Naive B cell (primary cell): ENCODE data around the gene GRB2. TPM values are rescaled to one million over a fixed set of nuclear protein-coding genes. Genes with fewer than 3 reads are reported as not detected.

Experiments used
- ATAC-seq, 2 donors: fragments of 150-1000 bp; cut with Tn5 transposase; 2 replicates each; pipeline ENCODE4 v1.10.0; 2021; ENCODE audit warnings: low read depth in 2 of 2, mild to moderate bottlenecking in 2 of 2, moderate library complexity in 2 of 2
- DNase-seq: peaks from one replicate; pipeline ENCODE4 v3.0.0; 2022
- H3K27ac Mint-ChIP-seq, 6 donors: one replicate each; pipeline ENCODE4 v1.8.0; 2020 to 2022; ENCODE audit warnings: mild to moderate bottlenecking in 6 of 6, mixed read lengths in 6 of 6, moderate library complexity in 5 of 6, inconsistent platforms in 2 of 6
- H3K27me3 Mint-ChIP-seq, 3 donors: one replicate each; pipeline ENCODE4 v1.8.0; 2021 to 2022; ENCODE audit warnings: mixed read lengths in 3 of 3, mild to moderate bottlenecking in 1 of 3
- H3K36me3 Mint-ChIP-seq, 2 donors: one replicate each; pipeline ENCODE4 v1.8.0; 2020 to 2022; ENCODE audit warnings: mixed read lengths in 2 of 2, inconsistent platforms in 1 of 2, mild to moderate bottlenecking in 1 of 2
- H3K4me1 Mint-ChIP-seq, 3 donors: one replicate each; pipeline ENCODE4 v1.8.0; 2020 to 2022; ENCODE audit warnings: mixed read lengths in 3 of 3, inconsistent platforms in 1 of 3, mild to moderate bottlenecking in 1 of 3, moderate library complexity in 1 of 3
- H3K4me3 Mint-ChIP-seq, 8 donors: one replicate each; pipeline ENCODE4 v1.8.0; 2020 to 2022; ENCODE audit warnings: mild to moderate bottlenecking in 8 of 8, mixed read lengths in 8 of 8, moderate library complexity in 8 of 8, inconsistent platforms in 2 of 8
- H3K9me3 Mint-ChIP-seq, 7 donors: one replicate each; pipeline ENCODE4 v1.8.0; 2020 to 2022; ENCODE audit warnings: mixed read lengths in 7 of 7, mild to moderate bottlenecking in 5 of 7, inconsistent platforms in 2 of 7, moderate library complexity in 1 of 7
- polyA plus RNA-seq, 6 donors: library from polyadenylated mRNA; unstranded; fragments of 300-500 nt; fragmentation: Illumina TruSeq; gene quantifications; one replicate each; pipeline ENCODE4 v1.2.3, GENCODE V29; 2021; ENCODE audit warnings: low read depth in 6 of 6

Gene GRB2
- polyA plus RNA-seq, 6 donors from 2014 or later: 281 to 361 (median 305) TPM

GRCh38 chr17:75433218-75433783 is 27.8 kb upstream of the GRB2 start:
- H3K36me3 Mint-ChIP-seq: no peaks in the 10 kb centered on the region
- no peak for ATAC-seq
- no peak overlapping the region for H3K4me3 Mint-ChIP-seq
- H3K27ac Mint-ChIP-seq: no peak overlapping the region
- peaks cover 14 to 22% (median 14%) of the 10 kb centered on the region in 3 donors for H3K27me3 Mint-ChIP-seq
- H3K9me3 Mint-ChIP-seq: no peaks in the 10 kb centered on the region
- no peak for DNase-seq
- no peaks in the 10 kb centered on the region for H3K4me1 Mint-ChIP-seq

- Mint-ChIP-seq H3K36me3 (no peaks in the 10 kb centered on the region), H3K27me3 (peaks cover 9 to 14% (median 13%) of the 10 kb centered on the region in 3 donors), H3K9me3 (no peaks in the 10 kb centered on the region), H3K4me1 (peaks cover 0 to 12% (median 4%) of the 10 kb centered on the region in 3 donors), H3K4me3 (no peak overlapping the region), H3K27ac (no peak overlapping the region)
- ATAC-seq (no peak), DNase-seq (no peak)
Observed at GRCh38 chr17:75430159-75430974, 24.9 kb upstream of the GRB2 start.

- Mint-ChIP-seq H3K4me1 (peaks cover 0 to 12% (median 4%) of the 10 kb centered on the region in 3 donors), H3K4me3 (no peak overlapping the region), H3K27me3 (peaks cover 5 to 8% (median 8%) of the 10 kb centered on the region in 3 donors), H3K36me3 (no peaks in the 10 kb centered on the region), H3K9me3 (no peaks in the 10 kb centered on the region), H3K27ac (no peak overlapping the region)
- ATAC-seq: no peak
- DNase-seq: no peak
Observed at GRCh38 chr17:75428543-75429469, 23.3 kb upstream of the GRB2 start.

GRCh38 chr17:75418531-75418930 is 13.1 kb upstream of the GRB2 start:
- peak overlapping the region in 1 of 6 donors; percentile 65 for H3K27ac Mint-ChIP-seq
- H3K27me3 Mint-ChIP-seq: peaks cover 0 to 5% (median 0%) of the 10 kb centered on the region in 3 donors
- H3K9me3 Mint-ChIP-seq: no peaks in the 10 kb centered on the region
- no peaks in the 10 kb centered on the region for H3K36me3 Mint-ChIP-seq
- ATAC-seq (no peak), DNase-seq (no peak)
- H3K4me3 Mint-ChIP-seq: no peak overlapping the region
- H3K4me1 Mint-ChIP-seq: peaks cover 0 to 12% (median 8%) of the 10 kb centered on the region in 3 donors

GRCh38 chr17:75417054-75417580 is 11.6 kb upstream of the GRB2 start:
- Mint-ChIP-seq H3K27ac (no peak overlapping the region), H3K9me3 (no peaks in the 10 kb centered on the region), H3K36me3 (no peaks in the 10 kb centered on the region), H3K27me3 (peaks cover 0 to 5% (median 0%) of the 10 kb centered on the region in 3 donors), H3K4me3 (no peak overlapping the region), H3K4me1 (peaks cover 8 to 22% (median 13%) of the 10 kb centered on the region in 3 donors)
- DNase-seq (no peak), ATAC-seq (no peak)

GRCh38 chr17:75416006-75416405 is 10.5 kb upstream of the GRB2 start:
- Mint-ChIP-seq H3K36me3 (no peaks in the 10 kb centered on the region), H3K27ac (no peak overlapping the region), H3K4me1 (peaks cover 11 to 28% (median 23%) of the 10 kb centered on the region in 3 donors), H3K27me3 (peaks cover 0 to 5% (median 0%) of the 10 kb centered on the region in 3 donors), H3K9me3 (no peaks in the 10 kb centered on the region), H3K4me3 (no peak overlapping the region)
- DNase-seq (no peak), ATAC-seq (no peak)

GRCh38 chr17:75414488-75414887 is 9.0 kb upstream of the GRB2 start:
- H3K9me3 Mint-ChIP-seq: no peaks in the 10 kb centered on the region
- peak overlapping the region in 2 of 6 donors; percentile 64 to 78 for H3K27ac Mint-ChIP-seq
- H3K36me3 Mint-ChIP-seq: no peaks in the 10 kb centered on the region
- H3K27me3 Mint-ChIP-seq: peaks cover 0 to 5% (median 0%) of the 10 kb centered on the region in 3 donors
- H3K4me1 Mint-ChIP-seq: peaks cover 11 to 34% (median 23%) of the 10 kb centered on the region in 3 donors
- no peak for DNase-seq
- H3K4me3 Mint-ChIP-seq: no peak overlapping the region
- ATAC-seq: no peak

- peak; percentile 78 to 95 for ATAC-seq
- Mint-ChIP-seq H3K4me3 (peak overlapping the region in 6 of 8 donors; percentile 32 to 66 (median 48)), H3K27me3 (no peaks in the 10 kb centered on the region), H3K9me3 (no peaks in the 10 kb centered on the region), H3K36me3 (no peaks in the 10 kb centered on the region), H3K4me1 (peaks cover 14 to 28% (median 23%) of the 10 kb centered on the region in 3 donors), H3K27ac (peak overlapping the region in 5 of 6 donors; percentile 53 to 97 (median 77))
- peak; percentile 79 for DNase-seq
Observed at GRCh38 chr17:75412455-75413317, 7.2 kb upstream of the GRB2 start.

- Mint-ChIP-seq H3K9me3 (no peaks in the 10 kb centered on the region), H3K36me3 (no peaks in the 10 kb centered on the region), H3K4me3 (peak overlapping the region in 1 of 8 donors; percentile 49), H3K4me1 (peaks cover 19 to 31% (median 28%) of the 10 kb centered on the region in 3 donors), H3K27ac (peak overlapping the region in 2 of 6 donors; percentile 16 to 60), H3K27me3 (no peaks in the 10 kb centered on the region)
- no peak for DNase-seq
- ATAC-seq: no peak
Observed at GRCh38 chr17:75411328-75412067, 6.0 kb upstream of the GRB2 start.

GRCh38 chr17:75410141-75410540 is 4.7 kb upstream of the GRB2 start:
- peak overlapping the region in 1 of 8 donors; percentile 70 for H3K4me3 Mint-ChIP-seq
- no peaks in the 10 kb centered on the region for H3K36me3 Mint-ChIP-seq
- peaks cover 27 to 38% (median 36%) of the 10 kb centered on the region in 3 donors for H3K4me1 Mint-ChIP-seq
- no peak overlapping the region for H3K27ac Mint-ChIP-seq
- H3K9me3 Mint-ChIP-seq: no peaks in the 10 kb centered on the region
- no peak for DNase-seq
- no peak for ATAC-seq
- no peaks in the 10 kb centered on the region for H3K27me3 Mint-ChIP-seq

- DNase-seq: no peak
- H3K27me3 Mint-ChIP-seq: no peaks in the 10 kb centered on the region
- peak overlapping the region in 3 of 8 donors; percentile 15 to 48 (median 36) for H3K4me3 Mint-ChIP-seq
- H3K4me1 Mint-ChIP-seq: peaks cover 27 to 46% (median 45%) of the 10 kb centered on the region in 3 donors
- no peak for ATAC-seq
- no peaks in the 10 kb centered on the region for H3K9me3 Mint-ChIP-seq
- H3K27ac Mint-ChIP-seq: peak overlapping the region in 1 of 6 donors; percentile 24
- H3K36me3 Mint-ChIP-seq: no peaks in the 10 kb centered on the region
Observed at GRCh38 chr17:75407655-75408352, 2.3 kb upstream of the GRB2 start.
